GM12872 (cell line): ENCODE results near the gene SORL1-AS1.

Experiments
- CTCF ChIP-seq: IDR thresholded peaks from 3 replicates; pipeline ENCODE4 v1.5.1; 2011; ENCODE audit warnings: low read depth, mild to moderate bottlenecking, low read length, moderate library complexity; ENCODE audit not compliant: insufficient read depth

The SORL1-AS1 gene

DNA sequence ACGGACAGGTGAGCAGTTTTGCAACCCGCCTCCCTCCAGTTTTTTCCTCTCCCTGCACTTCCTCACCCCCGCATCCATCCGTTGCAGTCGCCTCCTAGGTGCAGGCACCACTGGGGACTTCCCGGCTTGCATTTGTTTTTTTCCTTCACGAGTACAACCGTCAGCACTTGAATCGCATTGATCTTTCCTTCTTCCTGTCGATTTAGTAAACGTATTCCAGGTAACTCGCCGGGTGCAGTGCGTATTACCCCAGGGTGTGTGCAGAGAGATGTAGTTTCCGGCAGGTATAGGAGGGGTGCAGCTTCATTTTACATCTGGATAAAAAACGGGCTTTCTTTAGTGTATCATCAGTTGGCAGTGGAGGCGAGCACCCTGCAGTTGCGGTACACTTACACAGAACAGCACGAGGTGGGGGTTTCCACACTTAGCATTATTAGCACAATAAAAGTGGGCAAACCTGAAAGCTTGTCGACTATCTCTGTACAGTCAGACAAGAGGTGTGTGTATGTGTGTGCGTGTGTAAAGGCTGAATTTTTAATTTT is at the start of gene SORL1-AS1:
Gene SORL1-AS1, minus strand, starts transcription at position 359 of the 542 bp plus-strand sequence.
- no peak for TF ChIP-seq CTCF

DNA sequence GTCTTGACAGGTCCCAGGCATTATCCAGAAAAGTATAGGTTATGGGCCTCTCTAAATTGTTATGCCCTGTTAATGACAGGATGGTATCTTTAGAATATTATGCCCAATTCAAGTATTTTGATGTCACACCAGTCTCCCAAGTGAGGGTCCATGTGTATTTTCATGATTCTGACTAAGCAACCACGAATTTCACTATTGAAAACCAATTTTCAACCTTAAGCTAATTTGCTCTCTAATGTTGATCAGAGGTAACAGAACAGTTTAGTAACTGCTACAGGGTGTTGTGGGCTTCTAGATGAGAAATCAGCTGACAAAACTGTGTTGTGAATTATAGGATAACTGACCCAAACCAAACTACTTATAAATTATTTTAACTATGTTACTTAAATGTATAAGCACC is 48.0 kb upstream of the SORL1-AS1 start:
- no peak for TF ChIP-seq CTCF

DNA sequence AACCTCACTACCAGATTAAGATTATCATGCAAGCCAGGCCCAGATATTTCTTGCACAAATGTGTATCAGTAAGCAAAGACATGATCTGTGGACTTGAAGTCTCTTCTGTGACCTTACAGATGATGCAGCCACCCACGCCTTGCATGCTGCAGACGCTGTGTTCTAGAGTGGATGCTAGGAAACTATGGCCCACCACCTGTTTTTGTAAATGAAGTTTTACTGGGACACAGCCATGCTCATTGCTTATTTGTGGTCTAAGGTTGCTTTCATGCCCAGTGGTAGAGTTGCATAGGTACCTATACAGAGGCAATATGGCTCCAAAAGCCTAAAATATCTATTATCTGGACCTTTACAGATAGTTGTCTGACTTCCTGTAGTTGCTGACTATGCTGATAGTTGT is 47.5 kb upstream of the SORL1-AS1 start:
- no peak for TF ChIP-seq CTCF

DNA sequence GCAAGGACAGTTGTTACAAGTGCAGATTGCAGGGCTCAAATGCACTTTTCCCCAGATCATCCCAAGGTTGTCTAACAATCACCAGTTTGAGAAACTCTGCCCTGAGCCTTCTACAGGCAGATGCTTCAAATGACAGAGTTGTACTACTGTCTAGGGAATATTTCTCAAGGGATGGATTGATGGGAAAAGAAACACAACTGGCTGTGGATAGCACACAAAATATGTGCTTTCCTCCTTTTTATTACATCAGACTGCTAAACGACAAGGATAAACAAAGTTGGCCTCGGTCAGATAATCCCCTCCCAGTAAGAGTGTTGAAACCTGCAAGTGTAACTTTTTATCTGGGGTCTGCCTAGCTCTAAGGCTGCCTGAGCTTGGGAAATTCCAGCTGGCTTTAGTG is 46.6 kb upstream of the SORL1-AS1 start:
- TF ChIP-seq CTCF, result no peak

- no peak for TF ChIP-seq CTCF
Measured at GRCh38 chr11:121497176-121497998, 44.6 kb upstream of the SORL1-AS1 start.

DNA sequence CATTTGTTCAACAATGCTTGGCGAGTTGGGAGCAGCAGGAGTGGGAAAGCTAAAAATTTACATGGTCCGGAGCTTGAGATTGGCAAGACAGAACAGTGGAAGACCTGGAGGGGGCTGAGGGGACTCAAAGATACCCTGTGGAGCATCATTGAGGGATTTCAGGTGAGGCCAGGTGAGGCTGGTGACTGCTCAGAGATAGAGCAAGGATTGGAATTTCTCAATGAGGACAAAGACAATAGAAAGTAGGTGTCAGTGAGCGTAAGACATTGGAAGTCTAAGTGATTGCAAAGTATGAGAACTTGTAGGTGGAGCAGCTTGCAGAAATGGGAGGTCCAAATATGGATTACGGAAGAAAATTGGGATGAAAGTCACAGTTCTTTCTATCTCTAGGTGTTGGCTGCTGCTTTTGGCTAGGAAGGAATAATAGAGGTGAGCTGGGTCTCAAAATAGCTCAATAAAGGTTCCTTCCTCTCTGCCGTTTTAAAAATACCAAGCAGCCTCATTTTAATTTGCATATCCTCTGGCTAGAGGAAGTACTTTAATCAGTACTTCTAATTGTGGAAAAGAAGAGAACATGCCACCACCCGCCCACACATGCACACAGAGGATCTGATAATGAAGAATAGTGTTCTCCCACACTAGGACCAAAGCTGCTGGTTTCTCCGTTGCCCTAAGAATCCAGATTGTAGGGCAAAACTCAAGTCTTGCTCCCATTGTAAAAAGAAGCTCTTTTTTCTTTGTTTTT is 41.8 kb upstream of the SORL1-AS1 start:
- TF ChIP-seq CTCF, result no peak

- TF ChIP-seq CTCF, result no peak
Measured at GRCh38 chr11:121489823-121490222, 37.1 kb upstream of the SORL1-AS1 start.
